Gastrocnemius medialis (tissue), 4 donors: ENCODE results near the gene HEPN1. TPM values are rescaled to one million over a fixed set of nuclear protein-coding genes. Genes with fewer than 3 reads are reported as not detected.

ENCODE experiments used
- ATAC-seq, 2 donors: fragments of 150-250 bp; one replicate each; pipeline ENCODE4 v1.9.1; 2016
- DNase-seq, 2 donors: peaks; one replicate each; pipeline ENCODE4 v3.0.0-alpha.2; 2019
- H3K27ac ChIP-seq, 4 donors: fragments of 200-600 bp; sonication (generic); 1 replicate in 1 of 4; 2 replicates in 3 of 4; pipeline ENCODE4 v1.5.1; 2016 to 2018; ENCODE audit warnings: mild to moderate bottlenecking in 2 of 4, moderate library complexity in 1 of 4
- H3K27me3 ChIP-seq, 3 donors: fragments of 200-600 bp; sonication (generic) in 2 of 3; 1 replicate in 1 of 3; 2 replicates in 2 of 3; pipeline versions ENCODE4 v1.5.1 to v1.6.0; 2016 to 2019; ENCODE audit warnings: mild to moderate bottlenecking in 1 of 3, moderate library complexity in 1 of 3
- H3K36me3 ChIP-seq, 2 donors: fragments of 200-600 bp; sonication (generic) in 1 of 2; one replicate each; pipeline ENCODE4 v1.5.1; 2017 to 2018
- H3K4me1 ChIP-seq, 2 donors: fragments of 200-600 bp; sonication (generic) in 1 of 2; one replicate each; pipeline ENCODE4 v1.5.1; 2016 to 2017; ENCODE audit warnings: mild to moderate bottlenecking in 2 of 2
- H3K4me3 ChIP-seq, 4 donors: fragments of 200-600 bp; sonication (generic) in 3 of 4; 1 replicate in 1 of 4; 2 replicates in 3 of 4; pipeline ENCODE4 v1.5.1; 2016 to 2019; ENCODE audit warnings: mild to moderate bottlenecking in 2 of 4
- H3K9me3 ChIP-seq, 3 donors: fragments of 200-600 bp; sonication (generic) in 2 of 3; 1 replicate in 1 of 3; 2 replicates in 2 of 3; pipeline ENCODE4 v1.5.1; 2016 to 2019
- POLR2A ChIP-seq, 2 donors: fragments of 450-650 bp; IDR thresholded peaks; one replicate each; pipeline ENCODE4 v1.6.1; 2017; ENCODE audit warnings: antibody characterized with exemption in 2 of 2, mild to moderate bottlenecking in 2 of 2, moderate library complexity in 2 of 2
- in situ Hi-C, 4 donors: fragments of 200-750 bp; cut with MboI; loops; one replicate each; pipeline versions ENCODE4 v1.15.0 to v1.8.0; 2017; ENCODE audit warnings: low sequenced_read_pairs in 4 of 4
- intact Hi-C: fragments of 100-400 bp; cut with DNase I; formaldehyde crosslinking; loops from one replicate; pipeline ENCODE4 v1.15.1; 2023; ENCODE audit warnings: low total_unique reads
- total RNA-seq, 4 donors: library from RNA; depleted of rRNA; stranded (reverse); fragments of >200 nt; gene quantifications; one replicate each; pipeline versions ENCODE4 v1.1.0 to v1.2.3, GENCODE V29; 2016
- TF ChIP-seq, protein P1 (sequence below), 5 experiments: fragments of 450-650 bp in 3 of 5; fragments of 200-600 bp in 2 of 5; sonication (generic) in 2 of 5; IDR thresholded peaks in 4 of 5; conservative IDR thresholded peaks in 1 of 5; 1 replicate in 4 of 5; 2 replicates in 1 of 5; pipeline ENCODE4 v1.5.1; 2016 to 2019; ENCODE audit warnings: antibody characterized with exemption in 5 of 5, mild to moderate bottlenecking in 3 of 5, moderate library complexity in 3 of 5

Gene HEPN1
- total RNA-seq, 4 donors from 2014 or later: not detected

DNA sequence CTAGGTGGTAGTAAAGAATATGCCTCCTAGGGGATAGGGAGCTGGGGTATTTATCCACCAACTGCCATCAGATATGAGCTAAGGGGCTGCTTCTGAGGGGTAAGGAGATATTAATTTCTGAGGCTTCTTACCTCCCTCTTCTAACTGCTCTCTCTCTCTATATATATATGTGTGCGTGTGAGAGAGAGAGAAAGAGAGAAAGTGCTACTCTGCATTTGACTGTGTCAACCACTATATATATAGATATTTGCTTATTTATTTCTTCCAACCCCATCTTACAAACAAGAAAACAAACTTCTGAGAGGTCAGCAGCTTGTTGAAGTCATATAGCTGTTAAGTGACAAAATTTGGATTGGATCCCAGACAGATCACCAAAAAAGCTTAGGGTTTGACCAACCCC is 22.7 kb downstream of the HEPN1 start:
- TF ChIP-seq POLR2A (IDR thresholded peaks at IDR 0.05): no peak
- TF ChIP-seq, protein P1, sequence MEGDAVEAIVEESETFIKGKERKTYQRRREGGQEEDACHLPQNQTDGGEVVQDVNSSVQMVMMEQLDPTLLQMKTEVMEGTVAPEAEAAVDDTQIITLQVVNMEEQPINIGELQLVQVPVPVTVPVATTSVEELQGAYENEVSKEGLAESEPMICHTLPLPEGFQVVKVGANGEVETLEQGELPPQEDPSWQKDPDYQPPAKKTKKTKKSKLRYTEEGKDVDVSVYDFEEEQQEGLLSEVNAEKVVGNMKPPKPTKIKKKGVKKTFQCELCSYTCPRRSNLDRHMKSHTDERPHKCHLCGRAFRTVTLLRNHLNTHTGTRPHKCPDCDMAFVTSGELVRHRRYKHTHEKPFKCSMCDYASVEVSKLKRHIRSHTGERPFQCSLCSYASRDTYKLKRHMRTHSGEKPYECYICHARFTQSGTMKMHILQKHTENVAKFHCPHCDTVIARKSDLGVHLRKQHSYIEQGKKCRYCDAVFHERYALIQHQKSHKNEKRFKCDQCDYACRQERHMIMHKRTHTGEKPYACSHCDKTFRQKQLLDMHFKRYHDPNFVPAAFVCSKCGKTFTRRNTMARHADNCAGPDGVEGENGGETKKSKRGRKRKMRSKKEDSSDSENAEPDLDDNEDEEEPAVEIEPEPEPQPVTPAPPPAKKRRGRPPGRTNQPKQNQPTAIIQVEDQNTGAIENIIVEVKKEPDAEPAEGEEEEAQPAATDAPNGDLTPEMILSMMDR (IDR thresholded peaks at IDR 0.05 in 4 of 5, conservative IDR thresholded peaks at IDR 0.05 in 1 of 5): no peak
- no peaks in the 10 kb centered on the region for H3K27me3 ChIP-seq
- ATAC-seq (no peak), DNase-seq (no peak)
- in situ Hi-C loops: no loop called here
- no peaks in the 10 kb centered on the region for H3K4me1 ChIP-seq
- no peak overlapping the region for H3K4me3 ChIP-seq
- no peaks in the 10 kb centered on the region for H3K9me3 ChIP-seq
- no peak overlapping the region for H3K27ac ChIP-seq
- no peaks in the 10 kb centered on the region for H3K36me3 ChIP-seq
- intact Hi-C loops: no loop called here

- H3K4me1 ChIP-seq: no peaks in the 10 kb centered on the region
- H3K27ac ChIP-seq: no peak overlapping the region
- in situ Hi-C loops (no loop called here), intact Hi-C loops (no loop called here)
- DNase-seq: no peak
- H3K36me3 ChIP-seq: no peaks in the 10 kb centered on the region
- no peak for ATAC-seq
- TF ChIP-seq, protein P1 (IDR thresholded peaks at IDR 0.05 in 4 of 5, conservative IDR thresholded peaks at IDR 0.05 in 1 of 5): no peak
- no peak for TF ChIP-seq POLR2A (IDR thresholded peaks at IDR 0.05)
- H3K9me3 ChIP-seq: no peaks in the 10 kb centered on the region
- H3K4me3 ChIP-seq: no peak overlapping the region
- no peaks in the 10 kb centered on the region for H3K27me3 ChIP-seq
These were observed 23.6 kb downstream of the HEPN1 start for GRCh38 chr11:124942466-124943253.

DNA sequence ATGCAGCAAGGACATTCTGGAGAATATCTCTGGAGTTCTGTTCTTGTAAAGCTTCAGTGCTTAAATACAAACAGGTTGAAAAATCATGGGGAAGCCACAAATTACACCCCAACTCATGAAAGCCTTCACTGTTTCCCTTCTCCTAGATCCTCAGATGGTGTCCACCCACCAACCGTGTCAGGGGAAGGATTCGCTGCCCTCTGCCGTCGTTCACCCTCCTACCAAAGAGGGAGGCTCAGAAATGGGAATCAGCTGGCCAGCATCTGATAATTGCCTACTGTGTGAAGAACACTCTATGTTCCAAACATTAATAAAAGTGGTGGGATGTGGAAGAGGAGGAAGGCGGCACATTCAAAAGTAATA is 24.2 kb downstream of the HEPN1 start:
- Histone ChIP-seq H3K4me1 (no peaks in the 10 kb centered on the region), H3K27me3 (no peaks in the 10 kb centered on the region), H3K4me3 (no peak overlapping the region), H3K9me3 (no peaks in the 10 kb centered on the region), H3K27ac (no peak overlapping the region), H3K36me3 (no peaks in the 10 kb centered on the region)
- intact Hi-C loops: no loop called here
- DNase-seq (no peak), ATAC-seq (no peak)
- in situ Hi-C loops: no loop called here
- TF ChIP-seq, protein P1 (IDR thresholded peaks at IDR 0.05 in 4 of 5, conservative IDR thresholded peaks at IDR 0.05 in 1 of 5): no peak
- TF ChIP-seq POLR2A (IDR thresholded peaks at IDR 0.05): no peak

DNA sequence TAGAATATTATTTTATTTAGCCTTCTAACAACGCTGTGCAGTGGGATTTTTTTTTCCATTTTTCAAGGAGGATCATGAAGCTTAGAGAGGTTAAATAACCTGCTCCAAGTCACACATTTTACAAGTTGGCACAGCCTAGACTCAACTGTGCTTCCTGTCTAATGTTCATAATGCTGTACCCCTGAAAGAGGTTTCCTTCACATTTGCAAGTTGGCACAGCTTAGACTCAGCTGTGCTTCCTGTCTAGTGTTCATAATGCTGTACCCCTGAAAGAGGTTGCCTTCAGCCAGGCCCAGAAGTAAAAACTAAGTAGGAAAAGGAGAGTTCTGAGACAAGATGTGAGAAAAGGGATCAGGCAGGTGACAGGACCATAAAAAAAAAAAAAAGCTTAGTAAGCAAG is 24.7 kb downstream of the HEPN1 start:
- TF ChIP-seq, protein P1 (IDR thresholded peaks at IDR 0.05 in 4 of 5, conservative IDR thresholded peaks at IDR 0.05 in 1 of 5): no peak
- TF ChIP-seq POLR2A (IDR thresholded peaks at IDR 0.05): no peak
- Histone ChIP-seq H3K4me1 (no peaks in the 10 kb centered on the region), H3K27ac (no peak overlapping the region), H3K36me3 (no peaks in the 10 kb centered on the region), H3K9me3 (no peaks in the 10 kb centered on the region), H3K4me3 (no peak overlapping the region), H3K27me3 (no peaks in the 10 kb centered on the region)
- ATAC-seq: no peak
- in situ Hi-C loops (no loop called here), intact Hi-C loops (no loop called here)
- DNase-seq: no peak

DNA sequence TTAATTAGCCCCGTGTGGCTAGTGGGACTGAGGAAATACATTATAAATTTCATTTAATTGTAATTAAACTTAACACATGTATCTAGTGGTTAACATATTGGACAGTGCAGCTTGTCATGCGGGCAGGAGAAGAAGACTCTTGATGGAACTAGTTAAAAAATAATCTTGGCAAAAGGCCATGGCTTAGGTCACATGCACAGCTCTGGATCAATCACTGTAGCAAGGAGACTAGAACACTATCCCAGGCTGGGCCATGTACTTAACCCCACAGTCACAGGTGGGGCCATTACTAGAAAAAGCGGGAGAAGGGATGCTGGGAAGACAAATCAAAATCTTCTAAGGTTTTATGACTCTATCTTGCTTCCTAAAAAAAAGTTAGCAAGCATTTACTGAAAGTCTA is 25.5 kb downstream of the HEPN1 start:
- ATAC-seq: no peak
- Histone ChIP-seq H3K36me3 (no peaks in the 10 kb centered on the region), H3K27ac (no peak overlapping the region), H3K27me3 (no peaks in the 10 kb centered on the region), H3K4me1 (no peaks in the 10 kb centered on the region), H3K9me3 (no peaks in the 10 kb centered on the region), H3K4me3 (no peak overlapping the region)
- no peak for DNase-seq
- in situ Hi-C loops: no loop called here
- intact Hi-C loops: no loop called here
- TF ChIP-seq, protein P1 (IDR thresholded peaks at IDR 0.05 in 4 of 5, conservative IDR thresholded peaks at IDR 0.05 in 1 of 5): no peak
- TF ChIP-seq POLR2A (IDR thresholded peaks at IDR 0.05): no peak
